ENCODE measurements around the gene CALCOCO1. TPM values are rescaled to one million over a fixed set of nuclear protein-coding genes. Genes with fewer than 3 reads are reported as not detected.
"Not testable (repeated sequence)": the region's sequence is repeated elsewhere in the genome, so short reads cannot be mapped to it uniquely, and the experiment has no call there.

Gene CALCOCO1
- total RNA-seq, 1 donor from 2014 or later: 68.4 TPM

GRCh38 chr12:53688134-53688533 is 39.1 kb downstream of the CALCOCO1 start:
- TF ChIP-seq CTCF (IDR thresholded peaks at IDR 0.05; ENCODE audit: insufficient read depth, low read length, poor library complexity, severe bottlenecking): no peak
- no peak for DNase-seq (ENCODE audit: low read depth)
- H3K36me3 ChIP-seq (ENCODE audit: control insufficient read depth, insufficient read depth, low read length): no peaks in the 10 kb centered on the region
- no peaks in the 10 kb centered on the region for H3K27me3 ChIP-seq (ENCODE audit: control insufficient read depth, insufficient read depth, low read length)
- H3K4me3 ChIP-seq (ENCODE audit: low read depth, low read length): no peak overlapping the region

- Histone ChIP-seq H3K4me3 (ENCODE audit: low read depth, low read length) (no peak overlapping the region), H3K36me3 (ENCODE audit: control insufficient read depth, insufficient read depth, low read length) (no peaks in the 10 kb centered on the region), H3K27me3 (ENCODE audit: control insufficient read depth, insufficient read depth, low read length) (no peaks in the 10 kb centered on the region)
- DNase-seq (ENCODE audit: low read depth): no peak
- no peak for TF ChIP-seq CTCF (IDR thresholded peaks at IDR 0.05; ENCODE audit: insufficient read depth, low read length, poor library complexity, severe bottlenecking)
Measured at GRCh38 chr12:53686436-53686835, 40.8 kb downstream of the CALCOCO1 start.

- no peaks in the 10 kb centered on the region for H3K27me3 ChIP-seq (ENCODE audit: control insufficient read depth, insufficient read depth, low read length)
- DNase-seq (ENCODE audit: low read depth): no peak
- no peak overlapping the region for H3K4me3 ChIP-seq (ENCODE audit: low read depth, low read length)
- H3K36me3 ChIP-seq (ENCODE audit: control insufficient read depth, insufficient read depth, low read length): no peaks in the 10 kb centered on the region
- TF ChIP-seq CTCF (IDR thresholded peaks at IDR 0.05; ENCODE audit: insufficient read depth, low read length, poor library complexity, severe bottlenecking): no peak
Measured at GRCh38 chr12:53684654-53685220, 42.5 kb downstream of the CALCOCO1 start.

GRCh38 chr12:53683983-53684382 is 43.3 kb downstream of the CALCOCO1 start:
- TF ChIP-seq CTCF (IDR thresholded peaks at IDR 0.05; ENCODE audit: insufficient read depth, low read length, poor library complexity, severe bottlenecking): no peak
- no peaks in the 10 kb centered on the region for H3K27me3 ChIP-seq (ENCODE audit: control insufficient read depth, insufficient read depth, low read length)

GRCh38 chr12:53683494-53683893 is 43.8 kb downstream of the CALCOCO1 start:
- no peaks in the 10 kb centered on the region for H3K36me3 ChIP-seq (ENCODE audit: control insufficient read depth, insufficient read depth, low read length)
- no peak overlapping the region for H3K4me3 ChIP-seq (ENCODE audit: low read depth, low read length)
- no peaks in the 10 kb centered on the region for H3K27me3 ChIP-seq (ENCODE audit: control insufficient read depth, insufficient read depth, low read length)
- DNase-seq (ENCODE audit: low read depth): no peak
- TF ChIP-seq CTCF (IDR thresholded peaks at IDR 0.05; ENCODE audit: insufficient read depth, low read length, poor library complexity, severe bottlenecking): no peak

More at GRCh38 chr12:53683983-53684382, 43.3 kb downstream of the CALCOCO1 start:
- H3K4me3 ChIP-seq (ENCODE audit: low read depth, low read length): no peak overlapping the region
- H3K36me3 ChIP-seq (ENCODE audit: control insufficient read depth, insufficient read depth, low read length): no peaks in the 10 kb centered on the region
- DNase-seq (ENCODE audit: low read depth): no peak

GRCh38 chr12:53680061-53680460 is 47.2 kb downstream of the CALCOCO1 start:
- not testable (repeated sequence) for H3K4me3 ChIP-seq (ENCODE audit: low read depth, low read length); DNase-seq (ENCODE audit: low read depth); H3K36me3 ChIP-seq (ENCODE audit: control insufficient read depth, insufficient read depth, low read length); H3K27me3 ChIP-seq (ENCODE audit: control insufficient read depth, insufficient read depth, low read length)
